Endodermal cell (in vitro differentiated cells): ENCODE measurements around the gene FBLN2. TPM values are rescaled to one million over a fixed set of nuclear protein-coding genes. Genes with fewer than 3 reads are reported as not detected.

Experiments used
- DNase-seq: peaks from one replicate; pipeline ENCODE4 v3.0.0-alpha.2; 2017
- H3K27ac ChIP-seq: 2 replicates; pipeline ENCODE4 v1.5.1; 2013; ENCODE audit warnings: mild to moderate bottlenecking, low read depth, low read length, moderate library complexity
- H3K27me3 ChIP-seq: 2 replicates; pipeline ENCODE4 v1.6.1; 2013; ENCODE audit warnings: mild to moderate bottlenecking, low read length, moderate library complexity; ENCODE audit not compliant: insufficient read depth, control insufficient read depth, poor library complexity, severe bottlenecking
- H3K36me3 ChIP-seq: 2 replicates; pipeline ENCODE4 v1.7.0; 2013; ENCODE audit warnings: mild to moderate bottlenecking, low read length, moderate library complexity; ENCODE audit not compliant: control insufficient read depth, insufficient read depth
- H3K4me1 ChIP-seq: one replicate; pipeline ENCODE4 v1.7.0; 2013; ENCODE audit warnings: low read length; ENCODE audit not compliant: control insufficient read depth, insufficient read depth
- H3K4me3 ChIP-seq: 2 replicates; pipeline ENCODE4 v1.5.1; 2013; ENCODE audit warnings: mild to moderate bottlenecking, low read length, moderate library complexity
- H3K9ac ChIP-seq: 2 replicates; pipeline ENCODE4 v1.6.1; 2013; ENCODE audit warnings: mild to moderate bottlenecking, low read length, moderate library complexity; ENCODE audit not compliant: poor library complexity, severe bottlenecking; ENCODE audit errors: extremely low read depth
- H3K9me3 ChIP-seq: 2 replicates; pipeline ENCODE4 v1.6.1; 2013; ENCODE audit warnings: mild to moderate bottlenecking, low read length, moderate library complexity; ENCODE audit not compliant: control insufficient read depth
- H3K27ac Mint-ChIP-seq: 2 replicates; pipeline ENCODE4 v1.8.0; 2020; ENCODE audit warnings: mixed read lengths
- H3K27me3 Mint-ChIP-seq: 2 replicates; pipeline ENCODE4 v1.8.0; 2021; ENCODE audit warnings: mild to moderate bottlenecking, mixed read lengths; ENCODE audit not compliant: insufficient read depth
- H3K36me3 Mint-ChIP-seq: 2 replicates; pipeline ENCODE4 v1.8.0; 2020; ENCODE audit warnings: low read depth, mixed read lengths
- H3K4me1 Mint-ChIP-seq: 2 replicates; pipeline ENCODE4 v1.8.0; 2020; ENCODE audit warnings: mixed read lengths
- H3K4me3 Mint-ChIP-seq: 2 replicates; pipeline ENCODE4 v1.8.0; 2020; ENCODE audit warnings: mild to moderate bottlenecking, moderate library complexity, mixed read lengths
- H3K9me3 Mint-ChIP-seq: 2 replicates; pipeline ENCODE4 v1.8.0; 2020; ENCODE audit warnings: mild to moderate bottlenecking, mixed read lengths
- CTCF ChIP-seq: fragments of 200-600 bp; sonication (generic); conservative IDR thresholded peaks from 2 replicates; pipeline ENCODE4 v1.5.0; 2021; ENCODE audit warnings: antibody characterized with exemption, mild to moderate bottlenecking
- WGBS, 2 experiments: methylation state at CpG; one replicate each; pipeline versions ENCODE4 v1.1.5 to v1.1.7; 2013; ENCODE audit warnings: missing lambda C conversion rate in 2 of 2, mixed read lengths in 1 of 2; ENCODE audit not compliant: insufficient coverage in 1 of 2, insufficient read length in 1 of 2; 5-methylcytosine and 5-hydroxymethylcytosine counted together
- total RNA-seq, 2 donors: library from RNA; stranded (reverse); fragmentation: NEBNext Ultra II Directional in 1 of 2; extraction: Animal tissue kit (Norgen Biotek cat#: 25700) in 1 of 2; gene quantifications; 2 replicates in 1 of 2; 3 replicates in 1 of 2; pipeline ENCODE4 v1.2.1, GENCODE V29; 2021

The FBLN2 gene
- total RNA-seq, 2 donors from 2014 or later = 86.1 to 136 TPM

GRCh38 chr3:13539671-13540070 lies 9.3 kb upstream of the FBLN2 start:
- Histone ChIP-seq H3K36me3 (no peaks in the 10 kb centered on the region), H3K4me3 (no peak overlapping the region), H3K9ac (no peak overlapping the region), H3K9me3 (peaks cover 5% of the 10 kb centered on the region), H3K27ac (no peak overlapping the region), H3K4me1 (no peaks in the 10 kb centered on the region), H3K27me3 (no peaks in the 10 kb centered on the region)
- DNase-seq = no peak
- Mint-ChIP-seq H3K27me3 (peaks cover 11% of the 10 kb centered on the region), H3K4me1 (peaks cover 12% of the 10 kb centered on the region), H3K27ac (no peak overlapping the region), H3K9me3 (peaks cover 3% of the 10 kb centered on the region), H3K36me3 (no peaks in the 10 kb centered on the region), H3K4me3 (no peak overlapping the region)
- no peak for TF ChIP-seq CTCF
- 80% methylated on average over 7 to 8 of the region's 8 CpGs for WGBS, 2 experiments

DNA sequence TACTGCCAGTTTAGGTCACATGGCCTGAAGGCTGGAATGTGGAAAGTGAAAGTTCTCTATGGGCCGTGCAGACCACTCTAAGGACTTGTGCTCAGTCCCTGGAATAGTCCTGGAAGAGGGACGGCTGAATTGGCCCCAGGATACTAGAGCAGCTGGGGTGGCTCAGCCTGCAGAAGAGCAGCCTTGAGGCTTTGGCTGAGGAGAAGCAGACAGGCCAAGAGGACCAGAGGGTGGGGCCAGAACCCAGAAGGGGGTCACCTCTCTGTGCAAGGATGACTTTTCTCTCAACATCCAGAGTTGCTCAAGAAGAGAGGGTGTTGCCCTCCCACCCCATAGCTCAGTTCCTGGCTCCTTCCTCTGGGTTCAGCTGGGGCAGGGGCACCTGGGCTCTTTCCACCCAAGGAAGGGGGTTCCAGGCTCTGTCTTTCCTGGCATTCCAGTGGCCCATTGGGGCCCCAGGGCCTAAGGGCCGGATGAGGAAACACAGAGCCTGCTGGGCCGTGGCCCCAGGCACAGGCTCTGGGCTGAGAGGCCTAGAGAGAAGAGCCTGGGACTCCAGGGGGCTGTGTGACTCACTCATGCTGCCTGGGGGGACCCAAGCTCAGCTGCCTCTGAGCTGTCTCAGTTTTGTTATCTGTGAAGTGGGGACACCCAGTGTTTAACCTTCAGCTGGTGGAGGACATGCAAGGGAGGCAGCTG lies 8.5 kb upstream of the FBLN2 start:
- DNase-seq = no peak
- no peak overlapping the region for H3K4me3 Mint-ChIP-seq
- peaks cover 12% of the 10 kb centered on the region for H3K27me3 Mint-ChIP-seq
- Histone ChIP-seq H3K9ac (no peak overlapping the region), H3K9me3 (peaks cover 5% of the 10 kb centered on the region), H3K4me1 (no peaks in the 10 kb centered on the region), H3K4me3 (no peak overlapping the region), H3K27ac (no peak overlapping the region), H3K27me3 (no peaks in the 10 kb centered on the region), H3K36me3 (no peaks in the 10 kb centered on the region)
- TF ChIP-seq CTCF = no peak
- no peaks in the 10 kb centered on the region for H3K36me3 Mint-ChIP-seq
- no peak overlapping the region for H3K27ac Mint-ChIP-seq
- peaks cover 3% of the 10 kb centered on the region for H3K9me3 Mint-ChIP-seq
- 84 to 100% methylated on average over 2 to 4 of the region's 4 CpGs for WGBS, 2 experiments
- H3K4me1 Mint-ChIP-seq = peaks cover 17% of the 10 kb centered on the region

DNA sequence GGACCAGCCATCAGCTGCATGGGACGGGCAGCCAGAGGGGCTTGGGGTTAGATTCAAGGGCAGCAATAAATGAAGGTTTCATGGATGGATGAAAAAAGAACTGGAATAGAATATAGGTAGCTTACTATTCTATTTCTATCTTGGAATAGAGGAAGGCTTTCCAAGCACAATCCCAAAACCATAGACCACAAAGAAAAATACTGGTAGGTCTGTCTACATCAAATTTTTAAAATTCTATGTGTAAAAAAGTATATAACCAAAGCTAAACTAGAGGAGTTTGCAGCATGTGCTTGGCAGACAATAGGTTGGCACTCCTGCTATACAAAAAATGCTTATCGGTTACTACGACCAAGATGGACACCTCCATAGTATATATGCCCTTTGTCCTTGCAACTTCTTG lies 7.2 kb upstream of the FBLN2 start:
- WGBS, 2 experiments = 56 to 59% methylated on average over 3 of the region's 3 CpGs
- Histone ChIP-seq H3K9me3 (peaks cover 5% of the 10 kb centered on the region), H3K27me3 (no peaks in the 10 kb centered on the region), H3K27ac (no peak overlapping the region), H3K4me3 (no peak overlapping the region), H3K9ac (no peak overlapping the region), H3K4me1 (peaks cover 8% of the 10 kb centered on the region), H3K36me3 (no peaks in the 10 kb centered on the region)
- DNase-seq = no peak
- H3K27ac Mint-ChIP-seq = no peak overlapping the region
- no peak for TF ChIP-seq CTCF
- H3K27me3 Mint-ChIP-seq = peaks cover 11% of the 10 kb centered on the region
- no peaks in the 10 kb centered on the region for H3K36me3 Mint-ChIP-seq
- no peak overlapping the region for H3K4me3 Mint-ChIP-seq
- peaks cover 25% of the 10 kb centered on the region for H3K4me1 Mint-ChIP-seq
- H3K9me3 Mint-ChIP-seq = peaks cover 3% of the 10 kb centered on the region
